Measurements from ENCODE around the gene GTF2H3.
"Not testable (repeated sequence)": the region's sequence is repeated elsewhere in the genome, so short reads cannot be mapped to it uniquely, and the experiment has no call there.

Gene GTF2H3

DNA sequence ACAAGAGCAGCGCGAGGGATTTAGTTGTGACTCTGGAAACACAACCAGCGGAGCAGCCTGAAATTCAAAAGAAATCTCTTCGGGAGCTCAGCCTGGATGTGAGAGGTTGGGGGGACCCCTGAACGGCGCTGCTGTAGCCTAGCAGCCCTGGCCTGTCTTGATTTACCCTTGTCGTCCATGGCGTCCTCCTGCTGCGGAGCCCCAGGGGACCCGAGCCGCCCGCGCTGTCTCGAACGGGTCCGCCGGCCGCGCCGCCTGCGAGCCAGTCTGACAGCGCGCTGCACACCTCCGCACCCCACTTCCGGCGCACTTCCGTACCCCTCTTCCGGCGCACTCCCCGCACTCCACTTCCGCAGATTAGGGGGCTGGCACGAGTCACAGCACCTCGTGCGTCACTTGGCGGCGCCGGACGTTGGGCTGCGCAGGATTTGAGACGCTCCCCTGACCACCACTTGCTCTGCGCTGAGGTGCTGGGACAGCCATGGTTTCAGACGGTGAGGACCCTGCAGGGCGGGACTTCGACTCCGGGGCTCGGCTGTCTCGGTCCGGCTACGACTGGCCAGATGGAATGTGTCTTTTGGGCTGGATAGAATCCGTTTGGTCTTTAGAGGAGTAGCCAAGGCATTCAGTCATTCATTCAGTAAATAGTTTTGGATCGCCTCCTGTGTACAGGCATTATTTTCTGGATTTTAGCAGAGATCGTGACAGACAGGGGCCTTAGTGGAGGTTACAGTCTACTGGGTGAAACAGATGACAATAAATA is at the start of gene GTF2H3, which contains the start of gene EIF2B1:
Gene GTF2H3 (plus strand): TSS at position 451 of the 763 bp plus-strand sequence. CDS start 31 bp downstream, at position 482.
Gene EIF2B1 (minus strand): TSS at position 308 of the 763 bp plus-strand sequence. CDS start 129 bp downstream, at position 179.
- peak; percentile 96 for DNase-seq

DNA sequence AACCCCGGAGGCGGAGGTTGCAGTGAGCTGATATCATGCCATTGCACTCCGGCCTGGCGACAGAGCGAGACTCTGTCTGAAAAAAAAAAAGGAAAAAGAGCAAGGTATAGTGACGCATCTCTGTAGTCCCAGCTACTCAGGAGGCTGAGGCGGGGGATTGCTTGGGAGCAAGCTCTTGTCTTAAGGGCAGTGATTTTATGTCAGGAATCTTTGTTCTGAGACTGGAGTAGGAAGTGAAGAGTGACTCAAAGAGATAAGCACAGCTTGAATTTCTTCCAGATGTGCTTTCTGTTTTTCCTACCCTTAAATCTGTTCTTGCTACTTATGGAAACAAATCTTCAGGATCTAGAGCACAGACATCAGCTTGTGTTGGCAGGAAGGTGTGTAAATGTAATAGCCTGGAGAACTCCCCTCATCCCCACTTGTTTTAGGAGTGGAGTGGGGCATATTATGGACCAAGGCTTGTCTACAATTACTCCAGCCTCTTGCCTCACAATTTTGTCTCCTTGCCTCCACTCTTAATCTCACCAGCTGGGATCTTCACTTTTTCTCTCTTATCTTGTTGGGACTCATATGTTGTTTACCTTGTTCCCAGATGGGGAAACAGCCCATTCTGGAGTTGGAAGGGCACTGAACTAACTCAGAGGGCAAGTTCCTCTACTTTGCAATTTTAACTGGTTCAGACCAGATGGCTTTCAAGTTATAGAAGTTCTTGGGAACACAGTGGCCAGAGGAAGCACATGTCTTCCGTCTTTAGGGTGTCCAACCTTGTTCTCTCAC is 41.7 kb upstream of the GTF2H3 start:
- DNase-seq = no peak

DNA sequence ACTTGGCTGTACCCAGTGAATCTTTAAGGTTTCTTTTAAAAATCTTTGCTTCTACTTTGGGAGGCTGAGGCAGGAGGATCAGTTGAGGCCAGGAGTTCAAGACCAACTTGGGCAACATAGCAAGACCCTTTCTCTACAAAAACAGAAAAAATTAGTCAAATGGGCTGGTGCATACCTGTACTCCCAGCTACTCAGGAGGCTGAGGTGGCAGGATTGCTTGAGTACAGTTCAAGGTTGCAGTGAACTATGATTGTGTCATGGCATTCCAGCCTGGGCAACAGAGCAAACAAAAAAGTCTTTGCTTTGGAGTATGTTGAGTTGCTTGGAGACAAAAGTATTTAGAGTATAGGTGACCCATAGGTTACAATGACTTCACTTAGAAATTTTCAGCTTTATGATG is 37.9 kb upstream of the GTF2H3 start:
- no peak for DNase-seq

GRCh38 chr12:123597100-123597499 is 36.5 kb upstream of the GTF2H3 start:
- DNase-seq = no peak

- DNase-seq = no peak
Measured at GRCh38 chr12:123598522-123598921, 35.1 kb upstream of the GTF2H3 start.

- DNase-seq = no peak
Measured at GRCh38 chr12:123599310-123599709, 34.3 kb upstream of the GTF2H3 start.

DNA sequence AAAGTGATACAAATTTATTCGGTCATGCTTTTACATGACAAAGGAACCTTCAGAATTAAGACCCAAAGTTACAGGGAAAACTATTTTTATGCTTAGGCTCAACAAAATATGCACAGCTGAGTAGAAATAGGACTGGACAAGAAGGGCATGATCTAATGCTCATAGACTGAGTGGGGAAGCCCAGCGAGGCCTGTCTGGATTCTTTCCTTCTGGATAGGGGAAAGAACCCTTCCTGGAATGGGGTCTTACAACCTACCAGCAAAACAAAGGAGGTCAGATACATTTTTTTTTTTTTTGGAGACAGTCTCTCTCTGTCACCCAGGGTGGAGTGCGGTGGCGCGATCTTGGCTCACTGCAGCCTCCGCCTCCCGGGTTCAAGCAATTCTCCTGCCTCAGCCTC is 33.9 kb upstream of the GTF2H3 start:
- DNase-seq = no peak

GRCh38 chr12:123601602-123602489 is 31.8 kb upstream of the GTF2H3 start, which contains the start of gene DDX55:
Gene DDX55, plus strand, starts transcription at chr12:123602099. Its CDS starts 50 bp downstream, at chr12:123602149.
- peak; percentile 76 for DNase-seq

GRCh38 chr12:123602651-123603195 is 30.9 kb upstream of the GTF2H3 start:
- no peak for DNase-seq

GRCh38 chr12:123603495-123603894 is 30.1 kb upstream of the GTF2H3 start:
- DNase-seq = not testable (repeated sequence)

- no peak for DNase-seq
Measured at GRCh38 chr12:123607756-123608155, 25.9 kb upstream of the GTF2H3 start.

DNA sequence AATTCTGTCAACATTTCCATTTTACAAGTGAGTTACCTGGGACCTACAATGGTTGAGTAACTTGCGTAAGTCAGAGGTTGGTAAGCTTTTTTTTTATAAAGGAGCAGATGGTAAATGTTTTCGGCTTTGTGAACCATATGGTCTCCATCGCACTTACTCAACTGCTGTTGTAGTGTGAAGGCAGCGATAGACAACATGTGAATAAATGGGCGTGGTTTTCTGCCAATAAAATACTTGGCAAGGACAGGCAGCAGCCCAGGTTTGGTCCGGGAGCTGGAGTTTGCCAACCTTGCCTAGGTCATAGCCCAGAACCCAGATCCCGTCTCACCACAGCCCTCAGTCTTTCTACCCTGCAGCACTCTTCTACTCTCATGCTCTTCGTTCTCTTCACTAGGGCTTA is 25.4 kb upstream of the GTF2H3 start:
- DNase-seq = no peak

DNA sequence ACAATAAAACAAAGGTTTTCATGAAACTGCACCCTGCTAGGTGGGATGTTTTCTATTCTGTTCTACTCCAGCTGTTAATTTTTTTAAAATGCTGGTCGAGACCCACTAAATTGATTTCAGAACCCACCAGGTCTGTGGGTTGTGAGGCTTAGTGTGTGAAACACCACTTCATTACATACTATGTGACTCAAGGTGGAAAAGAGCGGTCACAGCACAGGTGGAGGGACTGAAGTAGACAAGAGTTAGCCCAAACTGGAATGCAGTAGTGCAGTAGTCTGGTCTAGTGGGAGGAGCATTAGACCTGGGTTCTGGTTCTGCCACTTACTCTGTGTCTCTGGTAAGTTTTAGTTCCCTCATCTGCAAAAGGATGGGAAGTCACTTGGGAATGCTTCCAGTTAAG is 19.5 kb upstream of the GTF2H3 start:
- no peak for DNase-seq

DNA sequence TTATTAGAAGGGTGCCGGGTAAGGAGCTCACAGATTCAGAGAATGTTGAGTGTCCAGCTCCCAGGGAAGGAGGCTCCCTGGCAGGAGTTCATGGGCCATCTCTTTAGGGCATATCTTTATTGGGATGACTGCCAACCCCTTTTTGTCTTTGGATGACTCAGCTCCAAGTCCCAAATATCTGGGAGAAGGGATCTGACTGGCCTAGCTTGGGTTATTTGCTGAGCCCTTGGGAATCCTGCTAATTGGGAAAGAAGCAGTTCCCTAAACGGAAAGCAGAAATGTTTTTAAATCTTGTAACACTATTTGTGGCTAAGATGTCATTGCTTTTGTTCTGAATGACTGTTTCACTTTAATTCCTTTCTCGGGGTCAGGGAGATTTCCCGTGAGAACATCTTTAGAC is 19.1 kb upstream of the GTF2H3 start:
- no peak for DNase-seq

DNA sequence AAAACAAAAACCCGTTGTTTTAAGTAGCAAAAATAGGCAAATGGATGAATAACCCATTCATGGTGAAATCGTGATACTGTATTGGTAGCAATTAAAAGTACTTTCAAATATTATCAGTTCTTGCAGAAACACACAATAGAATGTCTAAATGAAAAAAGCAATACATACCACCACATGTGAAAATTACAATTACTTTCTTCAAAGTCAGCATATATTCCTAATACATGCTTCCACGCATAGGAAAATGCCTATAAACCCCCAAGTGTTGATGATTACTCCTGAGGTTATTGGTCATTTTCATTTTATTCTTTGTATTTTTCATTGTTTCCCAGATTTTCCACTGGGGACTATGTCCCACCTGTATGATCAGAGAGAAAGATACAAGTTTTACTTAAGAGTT is 16.5 kb upstream of the GTF2H3 start:
- DNase-seq = no peak

DNA sequence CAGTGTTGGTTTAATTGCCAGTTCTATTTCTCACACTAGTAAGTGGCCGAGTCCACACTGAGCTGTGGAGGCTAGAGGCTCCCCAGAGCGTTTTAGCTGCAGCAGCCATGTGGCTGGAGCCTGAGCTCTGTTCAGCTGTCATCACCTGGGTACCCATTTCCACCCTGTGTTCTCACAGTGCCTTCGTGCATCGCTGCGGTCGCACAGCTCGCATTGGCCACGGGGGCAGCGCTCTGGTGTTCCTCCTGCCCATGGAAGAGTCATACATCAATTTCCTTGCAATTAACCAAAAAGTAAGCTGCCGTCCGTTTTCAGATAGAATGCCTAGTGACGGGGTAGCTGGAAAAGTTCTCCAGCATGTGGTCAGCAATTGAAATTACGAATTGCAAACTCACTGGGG is 16.0 kb upstream of the GTF2H3 start:
- no peak for DNase-seq

GRCh38 chr12:123621101-123621500 is 12.5 kb upstream of the GTF2H3 start:
- DNase-seq = no peak

GRCh38 chr12:123621619-123622530 is 11.8 kb upstream of the GTF2H3 start:
- no peak for DNase-seq

DNA sequence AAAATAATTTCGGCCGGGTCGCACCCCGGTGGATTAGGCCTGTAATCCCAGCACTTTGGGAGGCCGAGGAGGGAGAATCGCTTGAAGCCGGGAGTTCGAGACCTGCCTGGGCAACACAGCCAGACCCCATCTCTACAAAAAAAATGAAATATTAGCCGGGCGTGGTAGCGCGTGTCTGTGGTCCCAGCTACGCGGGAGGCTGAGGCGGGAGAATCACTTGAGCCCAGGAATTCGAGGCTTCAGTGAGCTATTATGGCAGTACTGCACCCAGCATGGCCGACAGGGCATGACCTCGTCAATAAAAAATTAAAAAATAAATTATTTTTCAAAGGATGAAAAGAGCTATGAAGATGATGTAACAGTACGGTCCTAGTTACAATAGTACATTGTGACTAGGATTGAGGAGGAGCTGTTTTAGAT is 523 bp downstream of the GTF2H3 start:
- no peak for DNase-seq

DNA sequence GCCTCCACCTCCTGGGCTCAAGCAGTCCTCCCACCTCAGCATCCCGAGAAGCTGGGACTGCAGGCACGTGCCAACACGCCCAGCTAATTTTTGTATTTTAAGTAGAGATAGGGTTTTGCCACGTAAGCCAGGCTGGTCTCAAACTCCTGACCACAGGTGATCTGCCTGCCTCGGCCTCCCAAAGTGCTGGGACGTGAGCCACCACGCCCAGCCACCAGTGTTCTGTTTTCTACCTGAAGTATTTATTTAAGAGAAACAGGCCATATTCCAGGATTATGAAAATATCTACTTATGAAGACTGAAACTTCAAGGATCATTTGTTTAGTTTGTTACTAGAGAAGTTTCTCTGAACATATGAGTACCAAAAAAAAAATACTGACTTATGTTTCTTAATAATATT is 10.3 kb downstream of the GTF2H3 start:
- DNase-seq = no peak

DNA sequence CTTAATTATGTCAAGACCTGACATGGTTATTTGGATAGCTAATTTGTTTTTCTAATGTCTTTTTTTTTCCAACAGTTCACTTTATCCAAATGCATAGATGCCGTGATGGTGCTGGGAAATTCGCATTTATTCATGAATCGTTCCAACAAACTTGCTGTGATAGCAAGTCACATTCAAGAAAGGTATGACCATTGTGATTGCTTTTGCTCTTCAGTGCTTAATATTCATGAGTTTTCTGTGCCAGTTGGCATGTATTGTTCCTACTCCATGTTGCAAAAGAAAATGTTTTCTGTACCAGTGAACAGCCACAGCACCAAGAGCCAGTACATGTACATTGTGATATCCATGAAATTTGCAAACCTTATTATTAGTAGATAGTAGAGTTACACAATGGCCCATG is 11.8 kb downstream of the GTF2H3 start:
- no peak for DNase-seq

- DNase-seq = no peak
Measured at GRCh38 chr12:123645878-123646277, 12.2 kb downstream of the GTF2H3 start.

All from NCI-H1105 (cell line).